Measurements from ENCODE around the gene GRM1.

The GRM1 gene

DNA sequence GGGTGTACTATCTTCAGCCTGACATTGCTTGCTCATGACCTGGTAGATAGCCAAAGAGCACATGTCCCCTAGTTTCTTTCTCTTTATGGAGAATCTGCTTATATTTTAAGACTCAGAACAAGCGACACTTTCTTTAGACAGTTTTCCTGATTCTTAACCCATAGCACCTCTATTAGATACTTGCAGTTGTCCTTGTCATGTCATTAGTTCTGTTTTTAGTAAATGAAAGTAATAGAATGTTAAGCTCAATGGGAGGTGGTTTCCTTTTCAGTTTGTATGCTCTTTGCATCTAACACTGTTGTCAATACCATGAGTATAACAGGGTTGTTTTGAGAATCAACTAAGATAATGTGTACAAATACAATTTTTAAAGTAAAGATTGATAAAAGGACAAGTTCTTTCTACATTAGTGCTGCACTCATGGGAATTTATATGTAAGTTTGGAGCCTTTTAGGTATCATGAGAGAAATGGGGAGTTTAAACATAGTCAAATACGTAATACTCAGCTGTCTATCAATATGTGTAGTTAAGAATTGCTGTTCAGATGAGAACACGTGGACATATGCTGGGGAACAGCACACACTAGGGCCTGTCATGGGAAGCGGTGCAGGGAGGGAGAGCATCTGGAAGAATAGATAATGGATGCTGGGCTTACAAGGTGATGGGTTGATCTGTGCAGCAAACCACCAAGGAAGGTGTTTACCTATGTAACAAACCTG is 124.3 kb downstream of the GRM1 start:
- H3K27ac ChIP-seq = no peak overlapping the region
- TF ChIP-seq ZFX (IDR thresholded peaks at IDR 0.05) (no peak), CTCF (conservative IDR thresholded peaks at IDR 0.05) (no peak)

DNA sequence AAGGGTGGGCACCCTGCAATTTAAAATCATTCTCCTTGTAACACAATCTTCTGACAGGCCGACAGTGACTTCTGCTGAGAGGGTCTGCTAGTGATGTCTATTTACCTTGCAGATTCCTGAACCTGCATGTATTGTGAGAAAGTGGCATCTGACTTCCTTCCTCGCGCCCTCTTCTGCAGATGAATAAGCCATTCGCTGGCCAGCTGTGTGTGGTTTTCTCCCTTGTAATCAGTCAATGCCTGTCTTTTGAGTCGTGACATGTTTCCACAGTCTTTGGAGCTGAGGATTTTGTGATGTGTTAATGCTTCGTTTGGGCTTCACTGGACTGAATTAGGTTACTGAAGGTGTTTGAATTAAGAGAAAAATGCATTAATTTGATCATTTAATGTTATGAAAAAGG is 125.3 kb downstream of the GRM1 start:
- H3K27ac ChIP-seq = no peak overlapping the region
- TF ChIP-seq ZFX (IDR thresholded peaks at IDR 0.05) (no peak), CTCF (conservative IDR thresholded peaks at IDR 0.05) (no peak)

DNA sequence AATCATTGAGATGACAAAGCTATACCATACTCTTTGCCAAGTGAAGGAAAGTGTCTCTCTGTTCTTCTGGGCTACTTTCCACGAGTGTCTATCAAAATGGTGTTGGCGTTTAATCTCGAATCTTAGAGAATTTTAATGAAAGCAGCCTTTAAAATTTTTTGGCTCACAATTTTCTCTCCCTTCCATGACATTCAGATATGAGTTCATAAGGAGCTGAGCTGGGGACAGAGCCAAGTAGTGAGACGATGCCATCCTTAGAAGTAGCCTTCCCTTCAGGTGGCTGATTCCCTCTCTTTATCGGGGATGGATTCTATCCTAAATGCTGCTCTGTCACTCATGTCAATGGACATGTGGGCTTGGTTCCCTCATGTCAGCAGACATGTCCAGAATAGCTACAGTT is 132.8 kb downstream of the GRM1 start:
- no peak for TF ChIP-seq CTCF (conservative IDR thresholded peaks at IDR 0.05)
- TF ChIP-seq ZFX (IDR thresholded peaks at IDR 0.05) = no peak
- H3K27ac ChIP-seq = no peak overlapping the region

- TF ChIP-seq ZFX (IDR thresholded peaks at IDR 0.05) (no peak), CTCF (conservative IDR thresholded peaks at IDR 0.05) (no peak)
- H3K27ac ChIP-seq = no peak overlapping the region
Observed at GRCh38 chr6:146169872-146170271, 141.0 kb downstream of the GRM1 start.

DNA sequence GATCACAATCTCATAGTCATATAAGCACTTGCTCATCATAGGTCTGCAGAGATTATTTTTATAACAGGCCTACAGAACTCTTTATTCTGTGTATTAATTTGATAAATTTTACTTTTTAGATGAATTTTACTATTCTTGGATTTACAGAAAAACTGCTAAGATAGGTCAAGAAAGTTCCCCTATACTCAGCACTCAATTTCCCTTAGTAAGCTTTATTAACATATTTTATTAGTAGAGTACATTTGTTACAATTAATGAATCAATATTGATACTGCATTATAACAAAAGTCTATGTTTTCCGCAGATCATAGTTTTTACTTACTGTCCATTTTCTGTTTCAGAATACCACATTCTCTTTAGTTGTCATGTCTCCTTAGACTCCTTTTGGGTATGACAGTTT is 148.9 kb downstream of the GRM1 start:
- no peak for TF ChIP-seq CTCF (conservative IDR thresholded peaks at IDR 0.05)
- no peak for TF ChIP-seq ZFX (IDR thresholded peaks at IDR 0.05)

GRCh38 chr6:146183831-146184230 is 155.0 kb downstream of the GRM1 start:
- TF ChIP-seq ZFX (IDR thresholded peaks at IDR 0.05) = no peak
- H3K27ac ChIP-seq = no peak overlapping the region

More for the DNA sequence above, 148.9 kb downstream of the GRM1 start:
- H3K27ac ChIP-seq = no peak overlapping the region

GRCh38 chr6:146184701-146185100 is 155.8 kb downstream of the GRM1 start:
- TF ChIP-seq CTCF (conservative IDR thresholded peaks at IDR 0.05) (no peak), ZFX (IDR thresholded peaks at IDR 0.05) (no peak)
- H3K27ac ChIP-seq = no peak overlapping the region

DNA sequence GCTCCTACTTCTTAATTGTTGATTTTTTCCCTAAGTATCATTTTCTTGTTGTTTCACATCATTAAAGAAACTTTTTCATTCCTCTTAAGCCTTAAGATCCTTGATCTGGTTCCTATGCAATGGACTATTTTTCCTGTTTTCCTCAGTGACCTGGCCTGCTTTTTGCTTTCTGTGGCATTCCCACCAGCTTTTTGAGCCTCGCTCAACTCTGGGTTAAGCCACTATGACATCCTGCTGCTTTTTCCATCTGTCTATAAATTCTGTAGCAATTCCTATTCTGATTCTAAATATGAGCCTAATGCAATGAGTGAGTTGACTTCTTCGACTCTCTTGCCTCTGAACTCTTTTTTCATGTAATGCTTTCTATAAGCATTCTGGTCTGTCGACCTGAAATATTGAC is 160.3 kb downstream of the GRM1 start:
- no peak overlapping the region for H3K27ac ChIP-seq
- TF ChIP-seq ZFX (IDR thresholded peaks at IDR 0.05) (no peak), CTCF (conservative IDR thresholded peaks at IDR 0.05) (no peak)

Measured in C4-2B (cell line).